Fibroblast of lung (primary cell): ENCODE data around the gene A1BG. TPM values are rescaled to one million over a fixed set of nuclear protein-coding genes. Genes with fewer than 3 reads are reported as not detected.
"Not testable (repeated sequence)": the region's sequence is repeated elsewhere in the genome, so short reads cannot be mapped to it uniquely, and the experiment has no call there.

Experiments used
- DNase-seq, 2 donors: peaks; one replicate each; pipeline versions ENCODE4 v3.0.0 to v3.0.0-alpha.2; 2010; ENCODE audit warnings: low read depth in 2 of 2
- H2AFZ ChIP-seq: 2 replicates; pipeline ENCODE4 v1.5.1; 2012; ENCODE audit warnings: low read length, control low read depth, inconsistent platforms
- H3K27ac ChIP-seq: 2 replicates; pipeline ENCODE4 v1.5.1; 2011; ENCODE audit warnings: low read length, control low read depth; ENCODE audit not compliant: insufficient read depth
- H3K27me3 ChIP-seq: 2 replicates; pipeline ENCODE4 v1.5.1; 2011; ENCODE audit warnings: mild to moderate bottlenecking, low read length; ENCODE audit not compliant: control insufficient read depth, insufficient read depth
- H3K36me3 ChIP-seq: 2 replicates; pipeline ENCODE4 v1.5.1; 2011; ENCODE audit warnings: low read length; ENCODE audit not compliant: control insufficient read depth, insufficient read depth
- H3K4me1 ChIP-seq: 2 replicates; pipeline ENCODE4 v1.5.1; 2011; ENCODE audit warnings: low read length; ENCODE audit not compliant: control insufficient read depth, insufficient read depth; ENCODE audit errors: extremely low read depth
- H3K4me2 ChIP-seq: 2 replicates; pipeline ENCODE4 v1.5.1; 2011; ENCODE audit warnings: low read length, control low read depth; ENCODE audit not compliant: insufficient read depth; ENCODE audit errors: extremely low read depth
- H3K4me3 ChIP-seq, 4 experiments: fragments of 200-600 bp in 1 of 4; sonication (generic) in 1 of 4; replicated peaks in 1 of 4; 2 replicates each; pipeline ENCODE4 v1.5.1; 2011 to 2016; ENCODE audit warnings: low read length in 4 of 4, low read depth in 3 of 4, mild to moderate bottlenecking in 3 of 4, control low read depth in 2 of 4, inconsistent platforms in 1 of 4, mixed read lengths in 1 of 4; ENCODE audit not compliant: insufficient read depth in 1 of 4; ENCODE audit errors: control extremely low read depth in 1 of 4
- H3K79me2 ChIP-seq: 2 replicates; pipeline ENCODE4 v1.5.1; 2012; ENCODE audit warnings: mild to moderate bottlenecking, low read length, inconsistent platforms; ENCODE audit not compliant: control insufficient read depth, insufficient read depth
- H3K9ac ChIP-seq: 2 replicates; pipeline ENCODE4 v1.5.1; 2011; ENCODE audit warnings: mild to moderate bottlenecking, low read length, control low read depth; ENCODE audit not compliant: insufficient read depth
- H3K9me3 ChIP-seq: 2 replicates; pipeline ENCODE4 v1.5.1; 2012; ENCODE audit warnings: low read depth, low read length; ENCODE audit not compliant: control insufficient read depth, insufficient read depth
- H4K20me1 ChIP-seq: 2 replicates; pipeline ENCODE4 v1.5.1; 2011; ENCODE audit warnings: low read length; ENCODE audit not compliant: control insufficient read depth, insufficient read depth; ENCODE audit errors: extremely low read depth
- CTCF ChIP-seq, 2 donors: IDR thresholded peaks in 1 of 2; conservative IDR thresholded peaks in 1 of 2; 1 replicate in 1 of 2; 2 replicates in 1 of 2; pipeline ENCODE4 v1.5.1; 2011 to 2012; ENCODE audit warnings: low read length in 2 of 2, control low read depth in 1 of 2, inconsistent platforms in 1 of 2, low read depth in 1 of 2, mild to moderate bottlenecking in 1 of 2
- EZH2 ChIP-seq: IDR thresholded peaks from 2 replicates; pipeline ENCODE4 v1.5.1; 2012; ENCODE audit warnings: low read length, control low read depth, mild to moderate bottlenecking; ENCODE audit errors: missing control alignments
- polyA plus RNA-seq, 2 donors: library from polyadenylated mRNA; depleted of rRNA in 1 of 2; stranded (reverse) in 1 of 2; unstranded in 1 of 2; fragments of >200 nt; gene quantifications; 2 replicates each; pipeline ENCODE4 v1.2.1, GENCODE V29; 2011 to 2012; ENCODE audit warnings: missing spikeins in 1 of 2
- total RNA-seq: library from RNA; depleted of rRNA; stranded (reverse); fragments of >200 nt; gene quantifications from 2 replicates; pipeline ENCODE4 v1.2.1, GENCODE V29; 2014

A1BG gene
- total and polyA plus RNA-seq, 2 donors (not counting 1 experiment from before 2014, with no cell fraction given): 8.3 to 12.6 TPM

DNA sequence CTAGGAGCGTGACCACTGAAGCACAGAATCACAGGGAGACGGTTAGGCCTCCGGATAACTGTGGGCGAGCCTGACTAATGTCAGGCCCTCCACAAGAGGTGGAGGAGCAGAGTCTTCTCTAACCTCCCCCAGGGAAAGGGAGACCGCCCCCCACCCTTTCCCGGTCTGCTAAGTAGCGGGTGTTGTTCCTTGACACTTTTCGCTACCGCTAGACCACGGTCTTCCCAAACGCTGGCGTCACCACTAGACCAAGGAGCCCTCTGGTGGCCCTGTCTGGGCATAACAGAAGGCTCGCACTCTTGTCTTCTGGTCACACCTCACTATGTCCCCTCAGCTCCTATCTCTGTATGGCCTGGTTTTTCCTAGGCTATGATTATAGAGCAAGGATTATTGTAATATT is 42.6 kb downstream of the A1BG start:
- peaks cover 24% of the 10 kb centered on the region for H3K36me3 ChIP-seq
- not testable (repeated sequence) for H2AFZ ChIP-seq, H4K20me1 ChIP-seq, H3K9me3 ChIP-seq, H3K79me2 ChIP-seq, H3K9ac ChIP-seq, H3K4me3 ChIP-seq, H3K4me1 ChIP-seq, H3K27ac ChIP-seq, H3K4me2 ChIP-seq, H3K27me3 ChIP-seq
- TF ChIP-seq CTCF (conservative IDR thresholded peaks at IDR 0.05 in 1 of 2, IDR thresholded peaks at IDR 0.05 in 1 of 2; ENCODE audit: low read depth in 1 of 2, low read length in 2 of 2): peak in 1 of 2 donors; percentile 33
- peak in 1 of 2 donors; percentile 34 for DNase-seq

GRCh38 chr19:58307736-58308135 is 45.6 kb downstream of the A1BG start:
- H3K36me3 ChIP-seq: peaks cover 13% of the 10 kb centered on the region
- TF ChIP-seq CTCF (conservative IDR thresholded peaks at IDR 0.05 in 1 of 2, IDR thresholded peaks at IDR 0.05 in 1 of 2; ENCODE audit: low read depth in 1 of 2, low read length in 2 of 2) (no peak), EZH2 (no peak)

GRCh38 chr19:58305932-58306323 is 47.4 kb downstream of the A1BG start:
- no peaks in the 10 kb centered on the region for H3K9me3 ChIP-seq
- H2AFZ ChIP-seq: no peak overlapping the region
- H3K4me3 ChIP-seq: peak overlapping the region; percentile 73 to 95 (median 85)
- DNase-seq: no peak
- peak overlapping the region; percentile 87 for H3K4me2 ChIP-seq
- no peaks in the 10 kb centered on the region for H3K27me3 ChIP-seq
- H3K36me3 ChIP-seq: peaks cover 9% of the 10 kb centered on the region
- H4K20me1 ChIP-seq: no peaks in the 10 kb centered on the region
- no peak for TF ChIP-seq EZH2
- no peak for TF ChIP-seq CTCF (conservative IDR thresholded peaks at IDR 0.05 in 1 of 2, IDR thresholded peaks at IDR 0.05 in 1 of 2; ENCODE audit: low read depth in 1 of 2, low read length in 2 of 2)
- peak overlapping the region; percentile 81 for H3K9ac ChIP-seq
- H3K27ac ChIP-seq: peak overlapping the region; percentile 88
- peaks cover 12% of the 10 kb centered on the region for H3K79me2 ChIP-seq
- H3K4me1 ChIP-seq: no peaks in the 10 kb centered on the region

More at GRCh38 chr19:58307736-58308135, 45.6 kb downstream of the A1BG start:
- Histone ChIP-seq H3K4me1 (no peaks in the 10 kb centered on the region), H3K4me3 (no peak overlapping the region), H3K4me2 (no peak overlapping the region), H3K79me2 (peaks cover 12% of the 10 kb centered on the region), H3K27me3 (no peaks in the 10 kb centered on the region), H2AFZ (no peak overlapping the region), H3K9me3 (no peaks in the 10 kb centered on the region), H3K9ac (no peak overlapping the region), H4K20me1 (no peaks in the 10 kb centered on the region), H3K27ac (no peak overlapping the region)
- DNase-seq: no peak
